Neural crest cell (in vitro differentiated cells): ENCODE data around the gene AP4S1. TPM values are rescaled to one million over a fixed set of nuclear protein-coding genes. Genes with fewer than 3 reads are reported as not detected.
"Not testable (repeated sequence)": the region's sequence is repeated elsewhere in the genome, so short reads cannot be mapped to it uniquely, and the experiment has no call there.

ENCODE experiments used
- DNase-seq: peaks from one replicate; pipeline ENCODE4 v3.0.0; 2021; ENCODE audit warnings: low read depth, mixed read lengths, low spot score
- H3K27ac Mint-ChIP-seq: one replicate; pipeline ENCODE4 v1.8.0; 2021; ENCODE audit warnings: mild to moderate bottlenecking, mixed read lengths; ENCODE audit not compliant: unreplicated experiment
- H3K27me3 Mint-ChIP-seq: 2 replicates; pipeline ENCODE4 v1.8.0; 2021; ENCODE audit warnings: low read depth, mild to moderate bottlenecking, mixed read lengths
- H3K36me3 Mint-ChIP-seq: 2 replicates; pipeline ENCODE4 v1.8.0; 2021; ENCODE audit warnings: low read depth, mild to moderate bottlenecking, mixed read lengths
- H3K4me1 Mint-ChIP-seq: 2 replicates; pipeline ENCODE4 v1.8.0; 2021; ENCODE audit warnings: mixed read lengths
- H3K4me3 Mint-ChIP-seq: one replicate; pipeline ENCODE4 v1.8.0; 2021; ENCODE audit warnings: mild to moderate bottlenecking, mixed read lengths
- H3K9me3 Mint-ChIP-seq: 2 replicates; pipeline ENCODE4 v1.8.0; 2021; ENCODE audit warnings: mixed read lengths
- total RNA-seq: library from RNA; stranded (reverse); gene quantifications from 2 replicates; pipeline ENCODE4 v1.2.1, GENCODE V29; 2021
- TF ChIP-seq, protein P1 (sequence below): fragments of 200-600 bp; sonication (generic); conservative IDR thresholded peaks from 2 replicates; pipeline ENCODE4 v1.5.0; 2021; ENCODE audit warnings: antibody characterized with exemption, mild to moderate bottlenecking

AP4S1 gene
- total RNA-seq, 1 donor from 2014 or later, result 8.0 TPM

GRCh38 chr14:31038521-31039166, 13.2 kb downstream of the AP4S1 start:
- Mint-ChIP-seq H3K4me1 (peaks cover 3% of the 10 kb centered on the region), H3K4me3 (no peak overlapping the region), H3K9me3 (no peaks in the 10 kb centered on the region), H3K36me3 (no peaks in the 10 kb centered on the region), H3K27me3 (no peaks in the 10 kb centered on the region), H3K27ac (no peak overlapping the region)
- DNase-seq, result no peak
- TF ChIP-seq, protein P1, sequence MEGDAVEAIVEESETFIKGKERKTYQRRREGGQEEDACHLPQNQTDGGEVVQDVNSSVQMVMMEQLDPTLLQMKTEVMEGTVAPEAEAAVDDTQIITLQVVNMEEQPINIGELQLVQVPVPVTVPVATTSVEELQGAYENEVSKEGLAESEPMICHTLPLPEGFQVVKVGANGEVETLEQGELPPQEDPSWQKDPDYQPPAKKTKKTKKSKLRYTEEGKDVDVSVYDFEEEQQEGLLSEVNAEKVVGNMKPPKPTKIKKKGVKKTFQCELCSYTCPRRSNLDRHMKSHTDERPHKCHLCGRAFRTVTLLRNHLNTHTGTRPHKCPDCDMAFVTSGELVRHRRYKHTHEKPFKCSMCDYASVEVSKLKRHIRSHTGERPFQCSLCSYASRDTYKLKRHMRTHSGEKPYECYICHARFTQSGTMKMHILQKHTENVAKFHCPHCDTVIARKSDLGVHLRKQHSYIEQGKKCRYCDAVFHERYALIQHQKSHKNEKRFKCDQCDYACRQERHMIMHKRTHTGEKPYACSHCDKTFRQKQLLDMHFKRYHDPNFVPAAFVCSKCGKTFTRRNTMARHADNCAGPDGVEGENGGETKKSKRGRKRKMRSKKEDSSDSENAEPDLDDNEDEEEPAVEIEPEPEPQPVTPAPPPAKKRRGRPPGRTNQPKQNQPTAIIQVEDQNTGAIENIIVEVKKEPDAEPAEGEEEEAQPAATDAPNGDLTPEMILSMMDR, result no peak

DNA sequence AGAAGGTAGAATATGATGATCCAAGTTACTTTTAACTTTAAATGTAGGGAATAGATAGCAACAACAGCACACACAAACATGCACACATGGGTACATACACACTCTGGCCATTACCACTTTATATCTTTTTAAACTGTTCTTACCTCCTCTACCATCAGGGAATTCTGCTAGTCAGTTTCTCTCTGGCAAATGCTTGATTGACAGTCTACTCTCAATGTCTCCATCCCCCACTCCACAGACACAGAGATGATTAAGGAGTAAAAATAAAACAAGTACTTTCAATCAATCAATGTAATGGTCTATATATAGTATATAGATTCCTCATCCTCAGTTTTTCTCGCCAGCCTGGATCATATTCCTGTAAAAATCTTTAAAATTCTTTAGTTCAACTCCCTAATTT, 16.9 kb downstream of the AP4S1 start:
- no peak overlapping the region for H3K4me3 Mint-ChIP-seq
- H3K27me3 Mint-ChIP-seq, result no peaks in the 10 kb centered on the region
- H3K4me1 Mint-ChIP-seq, result peaks cover 3% of the 10 kb centered on the region
- no peaks in the 10 kb centered on the region for H3K9me3 Mint-ChIP-seq
- no peak overlapping the region for H3K27ac Mint-ChIP-seq
- no peak for DNase-seq
- peaks cover 3% of the 10 kb centered on the region for H3K36me3 Mint-ChIP-seq
- TF ChIP-seq, protein P1, result no peak

GRCh38 chr14:31042893-31043292, 17.4 kb downstream of the AP4S1 start:
- not testable (repeated sequence) for DNase-seq, H3K27ac Mint-ChIP-seq, H3K9me3 Mint-ChIP-seq, H3K4me3 Mint-ChIP-seq, H3K27me3 Mint-ChIP-seq, H3K4me1 Mint-ChIP-seq, H3K36me3 Mint-ChIP-seq

- Mint-ChIP-seq H3K4me3 (no peak overlapping the region), H3K4me1 (peaks cover 2% of the 10 kb centered on the region), H3K27me3 (no peaks in the 10 kb centered on the region), H3K9me3 (no peaks in the 10 kb centered on the region), H3K27ac (no peak overlapping the region), H3K36me3 (peaks cover 3% of the 10 kb centered on the region)
- no peak for DNase-seq
- TF ChIP-seq, protein P1, result no peak
Measured at GRCh38 chr14:31043379-31043778, 17.9 kb downstream of the AP4S1 start.

DNA sequence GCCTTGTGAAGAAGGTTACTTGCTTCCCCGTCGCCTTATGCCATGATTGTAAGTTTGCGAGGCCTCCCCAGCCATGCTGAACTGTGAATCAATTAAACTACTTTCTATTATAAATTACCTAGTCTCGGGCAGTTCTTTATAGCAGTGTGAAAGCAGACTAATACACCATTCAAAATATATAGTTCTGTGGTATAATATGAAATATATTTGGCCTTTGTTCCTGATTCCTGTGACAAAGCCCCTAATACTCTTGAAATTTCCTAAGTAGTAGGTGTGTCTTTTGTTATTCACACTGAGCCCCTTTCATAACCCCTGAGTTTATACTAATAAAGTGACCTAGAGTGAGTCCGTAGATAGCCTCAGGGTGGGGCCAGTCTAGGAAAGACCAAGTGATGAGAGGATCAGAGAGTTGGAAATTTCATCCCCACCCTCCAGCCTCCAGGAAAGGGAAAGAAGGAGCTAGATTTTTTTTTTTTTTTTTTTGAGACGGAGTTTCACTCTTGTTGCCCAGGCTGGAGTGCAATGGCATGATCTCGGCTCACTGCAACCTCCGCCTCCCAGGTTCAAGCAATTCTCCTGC, 20.1 kb downstream of the AP4S1 start:
- no peak overlapping the region for H3K27ac Mint-ChIP-seq
- peaks cover 3% of the 10 kb centered on the region for H3K36me3 Mint-ChIP-seq
- TF ChIP-seq, protein P1, result no peak
- no peak overlapping the region for H3K4me3 Mint-ChIP-seq
- H3K27me3 Mint-ChIP-seq, result no peaks in the 10 kb centered on the region
- DNase-seq, result no peak
- no peaks in the 10 kb centered on the region for H3K4me1 Mint-ChIP-seq
- no peaks in the 10 kb centered on the region for H3K9me3 Mint-ChIP-seq

DNA sequence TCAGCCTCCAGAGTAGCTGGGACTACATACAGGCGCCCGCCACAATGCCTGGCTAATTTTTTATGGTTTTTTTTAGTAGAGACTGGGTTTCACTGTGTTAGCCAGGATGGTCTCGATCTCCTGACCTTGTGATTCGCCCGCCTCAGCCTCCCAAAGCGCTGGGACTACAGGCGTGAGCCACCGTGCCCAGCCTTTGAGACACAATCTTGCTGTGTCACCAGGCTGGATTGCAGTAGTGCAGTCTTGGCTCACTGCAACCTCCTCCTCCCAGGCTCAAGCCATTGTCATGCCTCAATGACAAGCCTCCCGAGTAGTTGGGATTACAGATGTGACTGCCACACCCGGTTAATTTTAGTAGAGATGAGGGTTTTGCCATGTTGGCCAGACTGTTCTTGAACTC, 22.1 kb downstream of the AP4S1 start:
- DNase-seq, result no peak
- TF ChIP-seq, protein P1, result no peak
- H3K4me3 Mint-ChIP-seq, result no peak overlapping the region
- H3K36me3 Mint-ChIP-seq, result peaks cover 3% of the 10 kb centered on the region
- H3K27me3 Mint-ChIP-seq, result no peaks in the 10 kb centered on the region
- no peak overlapping the region for H3K27ac Mint-ChIP-seq
- H3K9me3 Mint-ChIP-seq, result no peaks in the 10 kb centered on the region
- no peaks in the 10 kb centered on the region for H3K4me1 Mint-ChIP-seq
